IMR-90 (cell line): Measurements from ENCODE around the gene ALK.

Experiments
- BHLHE40 ChIP-seq: fragments of 150-350 bp; IDR thresholded peaks from 2 replicates; pipeline ENCODE4 v1.6.1; 2016; ENCODE audit warnings: mild to moderate bottlenecking, low read depth, low read length
- CEBPB ChIP-seq: IDR thresholded peaks from 2 replicates; pipeline ENCODE4 v1.6.1; 2012; ENCODE audit warnings: low read depth, low read length, improper control_type of control experiment
- FOS ChIP-seq: fragments of 150-350 bp; IDR thresholded peaks from 2 replicates; pipeline ENCODE4 v1.6.1; 2016; ENCODE audit warnings: low read depth, low read length
- MAFK ChIP-seq: IDR thresholded peaks from 2 replicates; pipeline ENCODE4 v1.6.1; 2012; ENCODE audit warnings: low read depth, low read length, improper control_type of control experiment
- MAZ ChIP-seq: IDR thresholded peaks from 2 replicates; pipeline ENCODE4 v1.6.1; 2012; ENCODE audit warnings: low read depth, mild to moderate bottlenecking, low read length, improper control_type of control experiment, moderate library complexity, borderline replicate concordance
- MXI1 ChIP-seq: IDR thresholded peaks from 2 replicates; pipeline ENCODE4 v1.6.1; 2012; ENCODE audit warnings: low read depth, mild to moderate bottlenecking, low read length, moderate library complexity, borderline replicate concordance
- NFE2L2 ChIP-seq: fragments of 150-350 bp; IDR thresholded peaks from 2 replicates; pipeline ENCODE4 v1.6.1; 2016; ENCODE audit warnings: low read depth, mild to moderate bottlenecking, low read length
- POLR2A ChIP-seq: IDR thresholded peaks from 2 replicates; pipeline ENCODE4 v1.6.1; 2012; ENCODE audit warnings: mild to moderate bottlenecking, low read depth, low read length
- RAD21 ChIP-seq: IDR thresholded peaks from 2 replicates; pipeline ENCODE4 v1.6.1; 2012; ENCODE audit warnings: low read length, improper control_type of control experiment
- RCOR1 ChIP-seq: IDR thresholded peaks from 2 replicates; pipeline ENCODE4 v1.6.1; 2012; ENCODE audit warnings: mild to moderate bottlenecking, low read length, improper control_type of control experiment; ENCODE audit not compliant: insufficient replicate concordance
- RFX5 ChIP-seq: IDR thresholded peaks from 2 replicates; pipeline ENCODE4 v1.8.0; 2012; ENCODE audit warnings: low read depth, mild to moderate bottlenecking, low read length, moderate library complexity
- SMC3 ChIP-seq: fragments of 150-350 bp; IDR thresholded peaks from 2 replicates; pipeline ENCODE4 v1.6.1; 2016; ENCODE audit warnings: low read depth, mild to moderate bottlenecking, antibody characterized with exemption, low read length, moderate library complexity
- TF ChIP-seq, protein P1 (sequence below): conservative IDR thresholded peaks from 2 replicates; pipeline ENCODE4 v1.5.1; 2012; ENCODE audit warnings: mild to moderate bottlenecking, low read depth, low read length, improper control_type of control experiment
- TF ChIP-seq, protein P2 (sequence below): fragments of 150-350 bp; IDR thresholded peaks from 2 replicates; pipeline ENCODE4 v1.6.1; 2017; ENCODE audit warnings: mild to moderate bottlenecking, antibody characterized with exemption, low read length, low read depth

DNA sequence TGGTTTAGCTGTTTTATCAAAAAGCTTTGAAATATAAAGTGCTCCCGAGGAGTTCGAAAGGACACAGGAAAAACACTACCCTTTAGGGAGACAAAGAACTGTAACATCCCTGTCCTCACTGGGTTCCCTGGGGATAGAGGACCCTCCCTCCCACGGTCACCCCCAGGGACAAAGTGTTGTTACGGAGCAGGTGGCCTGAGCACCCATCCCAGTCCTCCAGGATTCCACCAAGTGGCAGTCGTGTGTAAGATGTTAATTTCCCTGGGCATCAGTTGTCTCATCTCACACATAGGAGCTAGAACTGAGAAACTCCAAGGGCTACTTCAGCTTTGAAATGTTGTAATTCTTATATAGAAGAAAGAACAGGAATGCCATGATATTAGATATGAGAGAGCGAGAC, 137.7 kb downstream of the ALK start:
- TF ChIP-seq, protein P1, sequence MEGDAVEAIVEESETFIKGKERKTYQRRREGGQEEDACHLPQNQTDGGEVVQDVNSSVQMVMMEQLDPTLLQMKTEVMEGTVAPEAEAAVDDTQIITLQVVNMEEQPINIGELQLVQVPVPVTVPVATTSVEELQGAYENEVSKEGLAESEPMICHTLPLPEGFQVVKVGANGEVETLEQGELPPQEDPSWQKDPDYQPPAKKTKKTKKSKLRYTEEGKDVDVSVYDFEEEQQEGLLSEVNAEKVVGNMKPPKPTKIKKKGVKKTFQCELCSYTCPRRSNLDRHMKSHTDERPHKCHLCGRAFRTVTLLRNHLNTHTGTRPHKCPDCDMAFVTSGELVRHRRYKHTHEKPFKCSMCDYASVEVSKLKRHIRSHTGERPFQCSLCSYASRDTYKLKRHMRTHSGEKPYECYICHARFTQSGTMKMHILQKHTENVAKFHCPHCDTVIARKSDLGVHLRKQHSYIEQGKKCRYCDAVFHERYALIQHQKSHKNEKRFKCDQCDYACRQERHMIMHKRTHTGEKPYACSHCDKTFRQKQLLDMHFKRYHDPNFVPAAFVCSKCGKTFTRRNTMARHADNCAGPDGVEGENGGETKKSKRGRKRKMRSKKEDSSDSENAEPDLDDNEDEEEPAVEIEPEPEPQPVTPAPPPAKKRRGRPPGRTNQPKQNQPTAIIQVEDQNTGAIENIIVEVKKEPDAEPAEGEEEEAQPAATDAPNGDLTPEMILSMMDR = no peak
- TF ChIP-seq RFX5 (no peak), POLR2A (no peak), FOS (no peak), RCOR1 (no peak), CEBPB (no peak), BHLHE40 (no peak), MAZ (no peak), SMC3 (no peak), MXI1 (no peak), RAD21 (no peak), MAFK (no peak), NFE2L2 (no peak)
- TF ChIP-seq, protein P2, sequence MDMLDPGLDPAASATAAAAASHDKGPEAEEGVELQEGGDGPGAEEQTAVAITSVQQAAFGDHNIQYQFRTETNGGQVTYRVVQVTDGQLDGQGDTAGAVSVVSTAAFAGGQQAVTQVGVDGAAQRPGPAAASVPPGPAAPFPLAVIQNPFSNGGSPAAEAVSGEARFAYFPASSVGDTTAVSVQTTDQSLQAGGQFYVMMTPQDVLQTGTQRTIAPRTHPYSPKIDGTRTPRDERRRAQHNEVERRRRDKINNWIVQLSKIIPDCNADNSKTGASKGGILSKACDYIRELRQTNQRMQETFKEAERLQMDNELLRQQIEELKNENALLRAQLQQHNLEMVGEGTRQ = no peak
